Stomach (tissue), 9 donors: ENCODE results near the gene MBD2. TPM values are rescaled to one million over a fixed set of nuclear protein-coding genes. Genes with fewer than 3 reads are reported as not detected.

ENCODE experiments used
- DNase-seq, 2 donors: peaks; one replicate each; pipeline versions ENCODE4 v3.0.0 to v3.0.0-alpha.2; 2013 to 2019
- H3K27ac ChIP-seq, 5 donors: fragments of 200-600 bp in 4 of 5; sonication (generic) in 4 of 5; one replicate each; pipeline ENCODE4 v1.5.1; 2013 to 2019; ENCODE audit warnings: mild to moderate bottlenecking in 1 of 5, moderate library complexity in 1 of 5
- H3K27me3 ChIP-seq, 3 donors: fragments of 200-600 bp; sonication (generic); one replicate each; pipeline ENCODE4 v1.5.1; 2017 to 2019; ENCODE audit warnings: mixed run types in 1 of 3
- H3K36me3 ChIP-seq, 4 donors: fragments of 200-600 bp; sonication (generic); 1 replicate in 3 of 4; 2 replicates in 1 of 4; pipeline ENCODE4 v1.5.1; 2016 to 2019
- H3K4me1 ChIP-seq, 4 donors: fragments of 200-600 bp; sonication (generic); one replicate each; pipeline ENCODE4 v1.5.1; 2016 to 2019
- H3K4me3 ChIP-seq, 4 donors: fragments of 200-600 bp; sonication (generic) in 3 of 4; one replicate each; pipeline ENCODE4 v1.5.1; 2016 to 2019; ENCODE audit warnings: mild to moderate bottlenecking in 1 of 4
- H3K9me3 ChIP-seq, 4 donors: fragments of 200-600 bp; sonication (generic); one replicate each; pipeline ENCODE4 v1.5.1; 2016 to 2019
- CTCF ChIP-seq, 7 experiments: fragments of 450-650 bp in 4 of 7; fragments of 200-600 bp in 3 of 7; sonication (generic) in 3 of 7; IDR thresholded peaks; one replicate each; pipeline ENCODE4 v1.5.1; 2016 to 2019; ENCODE audit warnings: antibody characterized with exemption in 7 of 7, control low read depth in 2 of 7, mild to moderate bottlenecking in 1 of 7
- EP300 ChIP-seq: sonication (generic); formaldehyde crosslinking; IDR thresholded peaks from one replicate; pipeline ENCODE4 v1.6.1; 2017; ENCODE audit warnings: antibody characterized with exemption
- POLR2A ChIP-seq, 4 donors: fragments of 450-650 bp; IDR thresholded peaks; one replicate each; pipeline ENCODE4 v1.6.1; 2016; ENCODE audit warnings: antibody characterized with exemption in 4 of 4, control low read depth in 2 of 4, mild to moderate bottlenecking in 1 of 4, moderate library complexity in 1 of 4
- POLR2AphosphoS5 ChIP-seq, 3 donors: sonication (generic); formaldehyde crosslinking; IDR thresholded peaks; one replicate each; pipeline ENCODE4 v1.6.1; 2016; ENCODE audit warnings: antibody characterized with exemption in 3 of 3
- WGBS, 5 donors: extraction: QIAGEN DNeasy Blood & Tissue Kit in 3 of 5; methylation state at CpG; one replicate each; pipeline versions ENCODE4 v1.1.5 to v1.1.7; 2013 to 2018; 5-methylcytosine and 5-hydroxymethylcytosine counted together
- intact Hi-C: fragments of 100-400 bp; cut with DNase I; formaldehyde crosslinking; loops from one replicate; pipeline ENCODE4 v1.15.1; 2023; ENCODE audit warnings: low total_unique reads
- polyA plus RNA-seq, 3 donors: library from polyadenylated mRNA; stranded (reverse); fragments of 200-250 nt; gene quantifications; one replicate each; pipeline ENCODE4 v1.2.3, GENCODE V29; 2013
- total RNA-seq, 5 donors: library from RNA; depleted of rRNA; stranded (reverse); fragments of >200 nt; gene quantifications; one replicate each; pipeline versions ENCODE4 v1.1.0 to v1.2.3, GENCODE V29; 2014 to 2016
- donor health status: healthy with polysubstance abuse.
- donor health status: Bipolar disorder and iron deficiency.
- donor health status: healthy.

Gene MBD2
- total and polyA plus RNA-seq, 8 donors = 23.3 to 70.5 (median 38.5) TPM

- Histone ChIP-seq H3K9me3 (no peaks in the 10 kb centered on the region), H3K36me3 (peaks cover 54 to 82% (median 78%) of the 10 kb centered on the region in 4 donors), H3K27me3 (no peaks in the 10 kb centered on the region), H3K27ac (no peak overlapping the region), H3K4me3 (no peak overlapping the region), H3K4me1 (no peaks in the 10 kb centered on the region)
- DNase-seq = no peak
- intact Hi-C loops = no loop called here
- TF ChIP-seq POLR2A (IDR thresholded peaks at IDR 0.05) (no peak), EP300 (no peak), CTCF (IDR thresholded peaks at IDR 0.05) (no peak), POLR2AphosphoS5 (IDR thresholded peaks at IDR 0.05) (no peak)
- WGBS, 5 donors = 73 to 94% (median 79%) methylated on average over 1 of the region's 1 CpG
Measured at GRCh38 chr18:54163453-54163852, 61.0 kb downstream of the MBD2 start.

- intact Hi-C loops = no loop called here
- peaks cover 63 to 92% (median 87%) of the 10 kb centered on the region in 4 donors for H3K36me3 ChIP-seq
Measured at GRCh38 chr18:54162431-54162830, 62.0 kb downstream of the MBD2 start.

GRCh38 chr18:54161267-54161666 lies 63.2 kb downstream of the MBD2 start:
- H3K36me3 ChIP-seq = peaks cover 64 to 98% (median 96%) of the 10 kb centered on the region in 4 donors
- H3K4me1 ChIP-seq = no peaks in the 10 kb centered on the region
- intact Hi-C loops = no loop called here
- DNase-seq = no peak
- no peaks in the 10 kb centered on the region for H3K9me3 ChIP-seq
- H3K27ac ChIP-seq = no peak overlapping the region
- H3K4me3 ChIP-seq = no peak overlapping the region
- H3K27me3 ChIP-seq = no peaks in the 10 kb centered on the region
- no peak for TF ChIP-seq POLR2AphosphoS5 (IDR thresholded peaks at IDR 0.05)
- TF ChIP-seq POLR2A (IDR thresholded peaks at IDR 0.05) = no peak
- TF ChIP-seq CTCF (IDR thresholded peaks at IDR 0.05) = no peak
- no peak for TF ChIP-seq EP300

More at GRCh38 chr18:54162431-54162830, 62.0 kb downstream of the MBD2 start:
- TF ChIP-seq POLR2AphosphoS5 (IDR thresholded peaks at IDR 0.05) (no peak), POLR2A (IDR thresholded peaks at IDR 0.05) (no peak), EP300 (no peak), CTCF (IDR thresholded peaks at IDR 0.05) (no peak)
- no peaks in the 10 kb centered on the region for H3K4me1 ChIP-seq
- H3K27me3 ChIP-seq = no peaks in the 10 kb centered on the region
- 70 to 94% (median 91%) methylated on average over 2 of the region's 2 CpGs for WGBS, 5 donors
- no peaks in the 10 kb centered on the region for H3K9me3 ChIP-seq
- H3K27ac ChIP-seq = no peak overlapping the region
- no peak for DNase-seq
- no peak overlapping the region for H3K4me3 ChIP-seq

- H3K36me3 ChIP-seq = peaks cover 56 to 99% (median 98%) of the 10 kb centered on the region in 4 donors
- no peak for TF ChIP-seq EP300
- TF ChIP-seq CTCF (IDR thresholded peaks at IDR 0.05) = no peak
- TF ChIP-seq POLR2AphosphoS5 (IDR thresholded peaks at IDR 0.05) = no peak
- TF ChIP-seq POLR2A (IDR thresholded peaks at IDR 0.05) = no peak
- no peak for DNase-seq
Measured at GRCh38 chr18:54159906-54160305, 64.6 kb downstream of the MBD2 start.

More at GRCh38 chr18:54159906-54160305, 64.6 kb downstream of the MBD2 start:
- Histone ChIP-seq H3K27me3 (no peaks in the 10 kb centered on the region), H3K4me1 (no peaks in the 10 kb centered on the region), H3K27ac (no peak overlapping the region), H3K9me3 (no peaks in the 10 kb centered on the region), H3K4me3 (no peak overlapping the region)
- 88 to 97% (median 91%) methylated on average over 1 of the region's 1 CpG for WGBS, 5 donors
- intact Hi-C loops = no loop called here
